Measurements from ENCODE around the gene FHIT. TPM values are rescaled to one million over a fixed set of nuclear protein-coding genes. Genes with fewer than 3 reads are reported as not detected.
A peak's percentile ranks its signal among the peaks of the same experiment; 100 is the strongest.
"Not testable (repeated sequence)": the region's sequence is repeated elsewhere in the genome, so short reads cannot be mapped to it uniquely, and the experiment has no call there.

The FHIT gene
- total RNA-seq, 1 donor from 2014 or later = 7.9 TPM

- no peak for DNase-seq (ENCODE audit: low spot score)
These were observed 530.5 kb downstream of the FHIT start for GRCh38 chr3:60720736-60721135.

GRCh38 chr3:60716573-60716972 is 534.7 kb downstream of the FHIT start:
- DNase-seq (ENCODE audit: low spot score) = no peak

GRCh38 chr3:60708191-60708975 is 542.9 kb downstream of the FHIT start:
- peak; percentile 27 for DNase-seq (ENCODE audit: low spot score)

- no peak for DNase-seq (ENCODE audit: low spot score)
These were observed 543.7 kb downstream of the FHIT start for GRCh38 chr3:60707452-60708020.

- DNase-seq (ENCODE audit: low spot score) = no peak
These were observed 547.1 kb downstream of the FHIT start for GRCh38 chr3:60703956-60704736.

- no peak for DNase-seq (ENCODE audit: low spot score)
These were observed 548.2 kb downstream of the FHIT start for GRCh38 chr3:60703008-60703407.

- peak; percentile 18 for DNase-seq (ENCODE audit: low spot score)
These were observed 553.1 kb downstream of the FHIT start for GRCh38 chr3:60698117-60698516.

- no peak for DNase-seq (ENCODE audit: low spot score)
These were observed 554.1 kb downstream of the FHIT start for GRCh38 chr3:60697132-60697531.

GRCh38 chr3:60696428-60697125 is 554.7 kb downstream of the FHIT start:
- DNase-seq (ENCODE audit: low spot score) = no peak

GRCh38 chr3:60675424-60675823 is 575.8 kb downstream of the FHIT start:
- DNase-seq (ENCODE audit: low spot score) = no peak

- no peak for DNase-seq (ENCODE audit: low spot score)
These were observed 576.4 kb downstream of the FHIT start for GRCh38 chr3:60674870-60675269.

GRCh38 chr3:60673123-60673522 is 578.1 kb downstream of the FHIT start:
- no peak for DNase-seq (ENCODE audit: low spot score)

- not testable (repeated sequence) for DNase-seq (ENCODE audit: low spot score)
These were observed 578.9 kb downstream of the FHIT start for GRCh38 chr3:60672337-60672736.

- no peak for DNase-seq (ENCODE audit: low spot score)
These were observed 581.6 kb downstream of the FHIT start for GRCh38 chr3:60669636-60670035.

- no peak for DNase-seq (ENCODE audit: low spot score)
These were observed 591.2 kb downstream of the FHIT start for GRCh38 chr3:60660026-60660425.

GRCh38 chr3:60659098-60659497 is 592.2 kb downstream of the FHIT start:
- no peak for DNase-seq (ENCODE audit: low spot score)

- DNase-seq (ENCODE audit: low spot score) = no peak
These were observed 593.3 kb downstream of the FHIT start for GRCh38 chr3:60657972-60658371.

GRCh38 chr3:60652829-60653228 is 598.4 kb downstream of the FHIT start:
- DNase-seq (ENCODE audit: low spot score) = no peak

GRCh38 chr3:60651799-60652198 is 599.5 kb downstream of the FHIT start:
- no peak for DNase-seq (ENCODE audit: low spot score)

- no peak for DNase-seq (ENCODE audit: low spot score)
These were observed 601.1 kb downstream of the FHIT start for GRCh38 chr3:60650171-60650570.

GRCh38 chr3:60645801-60646200 is 605.5 kb downstream of the FHIT start:
- DNase-seq (ENCODE audit: low spot score) = peak; percentile 23

GRCh38 chr3:60643831-60644230 is 607.4 kb downstream of the FHIT start:
- no peak for DNase-seq (ENCODE audit: low spot score)

Measured in umbilical cord (tissue), 2 donors.